HG03432 (cell line): ENCODE data around the gene ANKS1B.

Experiments
- ATAC-seq: cut with Tn5 transposase; IDR thresholded peaks from one replicate; pipeline ENCODE4 v1.9.1; 2021; ENCODE audit warnings: mild to moderate bottlenecking, moderate library complexity; ENCODE audit not compliant: unreplicated experiment

Gene ANKS1B

DNA sequence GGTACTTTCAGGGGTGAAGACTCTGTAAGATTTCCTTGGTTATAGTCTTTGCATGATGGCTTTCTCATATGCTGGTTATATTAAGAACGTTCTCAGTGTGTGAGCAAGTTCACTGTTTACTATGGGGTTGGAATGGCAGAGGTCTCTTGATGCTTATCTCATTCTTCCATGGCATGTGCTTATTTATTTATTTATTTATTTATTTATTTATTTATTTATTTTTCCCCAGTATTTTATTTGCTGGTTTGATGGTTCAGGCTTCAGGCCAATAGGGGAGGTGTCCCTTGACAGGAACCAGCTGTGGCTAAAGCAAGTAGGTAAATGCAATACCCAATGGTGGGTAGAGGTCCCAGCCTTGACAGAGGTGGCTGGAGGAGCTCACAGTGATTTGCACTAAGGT, 498.5 kb downstream of the ANKS1B start:
- ATAC-seq = no peak

DNA sequence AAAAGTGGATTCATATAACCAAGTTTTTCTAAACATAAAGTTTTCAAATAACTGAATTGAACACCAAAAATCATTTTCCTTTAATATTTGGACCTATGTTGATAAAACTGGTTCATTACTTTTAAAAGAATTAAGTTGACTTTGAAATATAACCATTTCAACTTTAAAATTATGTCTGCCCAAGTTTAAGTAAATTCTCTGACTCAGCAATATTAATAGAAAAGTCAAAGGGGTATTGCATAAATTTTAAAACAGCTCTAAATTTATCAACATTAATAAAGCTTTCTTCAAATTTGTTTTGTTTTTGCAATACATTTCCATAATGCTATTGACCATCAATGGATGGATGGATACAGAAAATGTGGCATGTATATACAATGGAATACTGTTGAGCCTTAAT, 505.6 kb downstream of the ANKS1B start:
- no peak for ATAC-seq

DNA sequence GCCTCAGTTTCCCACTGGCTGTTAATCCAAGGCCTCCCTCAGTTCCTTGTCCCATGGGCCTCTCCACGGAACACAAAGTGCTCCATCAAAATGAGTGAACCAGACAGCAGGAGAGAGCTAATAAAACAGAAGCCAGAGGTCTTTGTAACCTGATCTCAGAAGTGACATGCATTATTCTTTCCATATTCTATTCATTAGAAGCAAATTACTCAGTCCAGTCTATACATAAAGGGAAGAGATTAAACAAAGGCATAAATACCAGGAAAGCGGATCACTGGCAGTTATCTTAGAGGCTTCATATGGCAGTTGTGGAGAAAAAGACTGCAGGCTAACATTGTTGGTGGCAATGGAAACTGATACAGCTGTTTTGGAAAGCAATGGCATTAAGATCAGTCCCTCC, 507.8 kb downstream of the ANKS1B start:
- ATAC-seq = no peak

DNA sequence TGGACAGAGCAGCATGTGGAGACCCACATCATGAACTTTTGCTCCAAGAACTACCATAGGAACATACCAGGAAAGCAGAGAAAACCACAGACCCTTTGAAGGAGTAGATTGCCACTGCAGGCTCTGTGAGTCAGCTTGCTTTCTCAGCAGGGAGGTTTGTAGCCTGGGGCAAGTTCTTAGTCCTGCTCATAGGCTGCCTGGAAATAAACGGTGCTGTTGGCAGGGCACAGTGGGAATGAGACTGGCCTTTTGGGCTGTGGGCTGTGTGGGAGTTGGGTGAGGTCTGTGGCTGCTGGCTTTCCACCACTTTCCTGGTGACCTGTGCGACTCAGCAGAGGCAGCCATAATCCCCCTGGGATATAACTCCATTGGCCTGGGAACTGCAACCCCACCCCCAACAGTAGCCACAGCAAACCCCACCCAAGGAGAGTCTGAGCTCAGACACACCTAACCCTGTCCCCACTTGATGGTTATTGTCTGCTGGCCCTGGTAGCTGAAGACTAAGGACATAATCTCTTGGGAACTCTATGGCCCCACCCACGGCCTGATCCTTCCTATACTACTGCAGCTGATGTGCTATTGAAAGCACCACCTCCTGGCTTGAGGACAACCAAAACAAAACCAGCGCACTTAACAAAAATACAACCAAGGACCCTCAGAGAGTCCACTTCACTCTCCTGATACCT, 529.2 kb downstream of the ANKS1B start:
- peak; percentile 11 for ATAC-seq

DNA sequence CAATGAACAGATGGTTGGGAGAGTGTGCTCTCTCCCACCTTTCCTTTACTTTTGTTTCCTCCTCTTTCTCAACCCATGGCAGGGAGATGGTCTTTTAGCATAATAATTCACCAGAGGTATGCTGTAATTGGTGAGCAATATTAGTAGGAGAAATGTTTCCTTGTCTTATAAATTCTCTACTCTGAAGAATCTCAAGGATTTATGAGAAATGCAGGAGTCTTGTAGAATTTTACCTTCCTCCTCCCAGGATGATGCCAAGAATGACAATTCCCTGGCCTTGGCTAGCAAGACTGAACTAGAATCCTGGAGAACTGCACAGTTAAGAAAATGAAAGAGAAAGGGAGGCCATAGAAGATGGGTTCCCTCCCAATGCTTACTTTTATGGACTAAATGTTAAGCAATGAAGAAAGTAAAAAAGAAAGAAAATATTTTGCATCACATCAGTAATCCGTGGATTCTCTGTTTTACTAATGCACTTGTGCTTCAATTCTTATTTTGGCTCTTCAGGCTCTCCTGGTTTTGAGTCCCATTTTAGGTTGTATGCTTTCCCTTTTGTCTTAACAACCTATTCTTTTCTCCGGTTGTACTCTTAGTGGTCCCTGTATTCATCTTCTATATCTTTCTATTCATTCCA, 530.1 kb downstream of the ANKS1B start:
- ATAC-seq = peak; percentile 20

DNA sequence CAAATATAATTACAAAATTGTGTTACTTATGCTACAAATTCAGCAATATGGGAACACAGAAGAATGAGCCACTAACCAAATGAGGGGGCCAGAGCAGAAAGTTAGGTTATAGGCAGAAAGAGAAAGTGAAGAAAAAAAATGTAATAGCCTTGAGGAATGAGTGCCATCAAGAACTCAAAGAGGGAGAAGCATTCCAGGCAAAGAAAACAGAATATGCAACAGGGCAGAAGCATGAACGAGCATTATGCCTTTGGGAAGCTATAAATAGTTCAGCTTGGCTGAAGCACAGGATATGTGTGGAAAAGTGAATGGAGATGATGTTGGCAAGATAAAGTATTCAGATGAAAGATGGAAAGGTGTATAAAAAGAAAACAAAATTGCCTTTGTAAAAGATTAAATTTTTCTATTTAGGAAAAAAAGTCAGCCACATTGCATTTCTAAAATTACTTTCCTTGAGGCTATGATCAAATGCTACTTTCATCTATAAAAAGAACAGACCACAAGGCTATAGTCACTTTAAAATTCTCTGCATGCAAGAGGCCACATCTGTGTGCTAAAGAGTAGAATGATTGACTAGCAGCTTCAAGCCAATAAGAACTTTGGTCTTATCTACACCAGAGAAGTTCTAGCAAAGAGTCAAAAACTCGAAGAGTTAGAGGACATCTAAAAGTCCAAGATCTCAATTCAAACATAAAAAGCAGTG, 530.7 kb downstream of the ANKS1B start:
- peak; percentile 65 for ATAC-seq

DNA sequence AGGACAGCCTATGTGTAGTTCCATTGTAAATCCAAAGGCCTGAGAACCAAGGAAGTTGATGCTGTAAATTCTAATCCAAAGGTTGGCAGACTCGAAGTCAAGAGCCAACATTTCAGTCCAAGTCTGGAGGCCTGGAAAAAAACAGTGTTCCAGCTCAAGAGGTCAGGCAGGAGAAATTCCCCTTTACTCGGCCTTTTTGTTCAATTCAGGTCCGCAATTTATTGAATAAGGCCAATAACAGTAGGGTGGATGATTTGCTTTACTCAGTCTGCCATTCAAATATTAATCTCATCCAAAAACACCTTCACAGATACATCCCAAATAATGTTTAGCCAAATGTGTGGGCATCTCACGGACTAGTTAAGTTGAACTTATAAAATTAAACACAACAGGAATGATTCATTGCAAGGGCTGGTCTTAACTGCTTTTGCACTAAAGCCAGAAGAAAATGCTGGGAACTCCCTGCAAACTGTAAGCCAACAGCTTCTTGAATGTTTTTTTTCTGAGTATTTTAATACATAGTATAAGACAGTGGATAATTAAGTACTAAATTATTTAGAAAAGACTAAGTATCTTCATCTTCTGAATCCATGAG, 534.6 kb downstream of the ANKS1B start:
- no peak for ATAC-seq

DNA sequence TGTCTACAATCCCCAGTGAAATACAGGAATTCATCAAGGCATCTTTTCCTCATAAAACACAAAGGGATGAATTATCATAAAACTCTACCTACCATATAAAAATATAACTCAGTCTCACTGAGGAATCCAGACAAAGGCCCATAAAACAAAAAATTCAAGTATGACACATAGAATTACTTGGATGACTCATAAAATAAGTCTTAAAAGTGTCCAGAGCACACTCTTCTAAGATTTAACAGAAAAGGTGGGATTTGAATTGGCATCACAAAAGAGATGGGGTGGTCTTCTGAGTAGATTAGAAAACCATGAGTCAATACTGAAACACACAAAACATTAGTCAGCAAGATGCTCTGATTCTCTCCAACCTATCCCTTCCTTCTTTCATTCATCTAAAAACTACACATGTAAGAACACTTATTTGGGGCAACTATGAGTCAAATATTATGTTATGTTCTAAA, 539.8 kb downstream of the ANKS1B start:
- peak; percentile 84 for ATAC-seq

DNA sequence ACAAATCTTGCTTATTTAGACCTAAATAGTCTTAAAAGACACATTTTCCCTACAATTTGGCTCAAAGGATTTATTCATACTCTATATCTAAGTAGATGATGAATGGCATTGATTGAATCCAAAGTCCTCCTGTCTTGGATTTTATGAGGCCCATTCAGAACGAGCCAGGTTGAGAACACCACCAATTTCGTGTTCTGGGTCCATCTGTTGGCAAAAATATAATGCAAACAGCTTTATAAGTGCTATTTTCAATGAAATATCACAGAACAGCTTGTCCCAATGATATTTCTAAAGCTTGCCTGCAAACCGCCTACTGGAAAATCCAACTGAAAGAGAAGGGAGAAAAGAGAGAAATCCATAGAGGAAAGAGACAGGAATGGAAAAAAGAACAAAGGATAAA, 542.0 kb downstream of the ANKS1B start:
- ATAC-seq = no peak

DNA sequence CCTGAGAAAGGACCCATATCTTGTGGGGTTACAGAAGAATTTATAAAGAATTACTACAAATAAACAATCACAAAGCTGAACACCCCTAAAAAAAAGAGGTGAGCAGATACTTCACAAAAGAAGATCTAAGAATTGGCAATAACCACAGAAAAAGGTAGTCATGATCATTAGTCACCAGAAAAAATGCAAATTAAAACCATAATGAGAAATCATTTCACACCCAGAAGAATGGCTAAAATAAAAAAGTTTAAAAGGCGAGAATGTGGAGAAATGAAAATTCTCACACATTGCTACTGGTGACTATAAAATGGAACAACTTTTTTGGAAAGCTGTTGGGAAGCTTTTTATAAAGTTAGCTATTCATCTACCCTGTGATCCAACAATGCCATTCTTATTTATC, 545.3 kb downstream of the ANKS1B start:
- ATAC-seq = no peak

DNA sequence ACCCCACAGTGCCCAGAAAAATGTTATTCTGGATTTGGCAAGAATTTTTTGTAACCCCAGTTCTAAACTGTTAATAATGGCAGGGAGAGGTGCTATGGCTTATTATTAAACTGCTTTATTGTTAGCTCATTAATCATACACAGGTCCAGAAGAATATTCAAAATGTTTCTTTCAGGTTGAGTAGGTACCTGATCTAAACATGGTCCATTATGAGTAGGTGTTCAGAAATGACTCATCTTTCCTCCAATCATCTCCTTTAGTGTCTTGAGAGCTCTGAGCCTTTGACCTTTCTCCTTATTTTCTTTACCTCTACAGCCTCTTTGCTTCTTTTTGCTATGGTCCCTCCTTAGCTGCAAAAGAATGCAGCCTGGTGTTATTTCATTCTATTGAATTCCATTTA, 548.2 kb downstream of the ANKS1B start:
- peak; percentile 100 for ATAC-seq

DNA sequence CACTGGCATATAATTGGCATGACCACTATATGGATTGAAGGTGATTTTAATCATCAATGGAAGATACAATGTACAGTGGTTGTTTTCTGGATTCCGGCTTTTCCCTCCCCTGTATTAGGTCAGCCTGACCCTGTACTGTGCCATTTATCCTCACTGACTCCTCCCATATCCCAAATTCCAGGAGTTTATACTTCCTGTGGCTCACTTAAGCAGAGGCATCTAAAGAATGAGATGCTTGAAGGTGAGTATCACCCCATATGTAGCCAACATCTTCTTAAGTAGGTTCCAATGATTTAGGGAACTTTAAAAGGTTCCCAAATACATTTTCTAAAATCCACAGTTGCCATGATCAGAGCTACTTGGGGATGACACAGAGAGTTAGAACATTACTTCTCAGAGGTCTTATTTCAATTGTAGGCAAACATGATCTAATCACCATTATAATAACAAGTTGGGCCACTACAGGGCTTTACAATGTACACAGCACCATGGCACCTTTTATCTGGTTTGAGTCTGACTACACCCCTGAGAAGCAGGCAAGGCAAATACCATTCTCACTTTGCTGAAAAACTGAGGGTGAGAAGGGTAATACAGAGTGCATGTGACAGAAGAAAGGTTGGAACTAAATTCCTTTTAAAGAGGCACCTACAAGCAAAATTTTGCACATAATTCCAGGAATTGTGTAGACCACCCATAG, 549.5 kb downstream of the ANKS1B start:
- no peak for ATAC-seq

DNA sequence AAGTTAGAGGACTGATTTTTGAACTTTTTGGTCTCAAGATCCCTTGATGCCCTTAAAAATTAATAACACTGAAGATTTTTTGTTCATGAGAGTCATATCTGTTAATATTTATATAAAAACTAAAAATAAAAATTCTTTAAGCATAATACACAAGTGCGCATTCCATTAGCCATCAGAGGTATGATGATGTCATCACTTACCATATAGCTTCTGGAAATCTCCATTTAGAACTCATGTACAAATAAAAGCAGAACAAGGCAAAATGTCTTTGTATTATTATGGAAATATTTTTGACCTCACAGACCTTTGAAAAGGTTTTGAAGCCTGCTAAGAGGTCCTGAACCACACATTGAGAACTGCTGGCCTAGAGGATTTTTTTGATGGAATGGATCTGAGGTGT, 551.6 kb downstream of the ANKS1B start:
- ATAC-seq = no peak

DNA sequence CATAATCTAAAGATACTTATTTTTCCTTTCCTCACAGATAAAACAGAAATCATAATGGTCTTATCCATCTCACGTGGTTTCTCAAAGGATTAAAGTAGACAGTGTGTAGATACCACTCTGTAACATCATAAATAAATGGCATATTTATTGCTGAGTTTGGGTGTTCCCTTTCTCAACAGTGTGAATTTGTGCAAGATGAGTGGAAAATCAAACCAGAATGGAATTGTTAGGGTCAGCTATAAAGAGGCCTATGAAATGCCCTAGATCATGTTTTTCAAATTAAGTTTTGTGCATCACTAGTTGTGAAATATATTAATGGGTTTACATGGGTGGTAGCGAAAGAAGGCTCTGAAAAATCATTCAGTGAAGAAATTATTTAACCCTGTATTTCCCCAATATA, 553.5 kb downstream of the ANKS1B start:
- ATAC-seq = no peak

DNA sequence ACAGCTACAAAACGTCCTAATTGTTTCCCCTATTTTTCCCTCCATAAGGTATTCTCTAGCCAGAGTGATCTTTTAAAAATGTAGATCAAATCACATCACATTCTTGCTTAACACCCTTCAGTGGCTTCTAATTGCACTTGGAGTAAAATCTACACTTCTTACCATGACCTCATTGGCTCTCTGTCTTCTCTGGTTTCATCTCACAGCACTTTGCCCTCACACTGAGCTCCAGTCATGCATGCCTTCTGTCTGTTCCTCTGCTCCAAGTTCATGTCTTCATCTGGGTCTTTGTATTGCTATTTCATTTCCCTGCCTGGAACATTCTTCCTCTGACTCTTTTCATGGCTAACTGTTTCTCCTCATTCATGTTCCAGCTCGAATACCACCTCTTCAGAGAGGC, 557.6 kb downstream of the ANKS1B start:
- peak; percentile 88 for ATAC-seq

DNA sequence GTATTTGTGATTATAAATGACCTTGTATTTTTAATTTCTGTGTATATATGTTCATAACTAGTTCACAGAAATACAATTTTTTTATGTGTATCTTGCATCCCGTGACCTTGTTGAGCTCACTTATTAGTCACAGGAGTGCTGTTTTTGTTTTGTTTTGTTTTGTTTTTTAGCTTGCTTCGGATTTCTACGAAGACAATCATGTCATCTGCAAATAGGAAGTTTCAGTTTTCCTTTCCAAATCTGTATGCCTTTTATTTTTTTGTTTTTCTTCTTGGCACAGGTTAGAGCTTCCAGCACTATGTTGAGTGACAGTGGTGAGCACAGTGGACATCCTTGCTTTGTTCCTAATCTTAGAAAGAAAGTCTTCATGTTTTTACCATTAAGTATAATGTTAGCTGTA, 566.4 kb downstream of the ANKS1B start:
- ATAC-seq = no peak

DNA sequence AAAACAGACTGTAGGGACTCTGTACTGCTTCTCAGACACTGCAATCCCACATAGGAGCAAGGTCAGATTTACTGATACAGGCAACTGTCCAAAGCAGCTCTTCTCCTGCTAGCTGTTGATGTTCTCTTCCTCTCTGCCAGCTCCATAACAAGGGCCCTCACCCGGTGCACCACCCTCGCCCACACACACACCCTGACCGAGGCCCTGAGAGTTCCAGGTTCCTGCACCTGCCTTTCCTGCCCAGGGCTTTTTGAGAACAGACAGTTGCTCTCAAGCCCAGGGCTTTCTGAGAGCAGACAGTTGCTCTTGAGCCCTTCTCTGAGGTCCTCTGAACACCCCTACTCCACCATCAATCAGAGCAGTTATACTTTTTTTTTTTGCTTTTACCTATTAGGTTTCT, 571.0 kb downstream of the ANKS1B start:
- no peak for ATAC-seq

DNA sequence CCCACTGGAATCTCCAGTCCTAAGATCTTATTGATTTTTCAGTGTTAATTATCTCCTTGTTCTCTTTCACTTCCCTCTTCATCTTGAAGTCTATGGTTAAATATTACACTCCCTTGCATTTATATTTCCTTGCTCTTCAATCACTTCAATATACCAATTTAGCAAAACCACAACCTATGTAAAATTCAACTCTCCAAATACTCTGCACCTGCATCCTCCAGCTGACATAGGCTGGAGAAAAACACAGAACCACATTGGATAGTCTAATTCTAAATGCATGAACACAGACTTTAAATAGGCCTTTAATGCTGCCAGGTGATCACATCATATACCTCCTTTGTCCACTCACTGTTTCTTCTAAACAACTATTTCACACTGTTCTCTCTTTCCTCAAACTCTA, 591.0 kb downstream of the ANKS1B start:
- peak; percentile 67 for ATAC-seq

DNA sequence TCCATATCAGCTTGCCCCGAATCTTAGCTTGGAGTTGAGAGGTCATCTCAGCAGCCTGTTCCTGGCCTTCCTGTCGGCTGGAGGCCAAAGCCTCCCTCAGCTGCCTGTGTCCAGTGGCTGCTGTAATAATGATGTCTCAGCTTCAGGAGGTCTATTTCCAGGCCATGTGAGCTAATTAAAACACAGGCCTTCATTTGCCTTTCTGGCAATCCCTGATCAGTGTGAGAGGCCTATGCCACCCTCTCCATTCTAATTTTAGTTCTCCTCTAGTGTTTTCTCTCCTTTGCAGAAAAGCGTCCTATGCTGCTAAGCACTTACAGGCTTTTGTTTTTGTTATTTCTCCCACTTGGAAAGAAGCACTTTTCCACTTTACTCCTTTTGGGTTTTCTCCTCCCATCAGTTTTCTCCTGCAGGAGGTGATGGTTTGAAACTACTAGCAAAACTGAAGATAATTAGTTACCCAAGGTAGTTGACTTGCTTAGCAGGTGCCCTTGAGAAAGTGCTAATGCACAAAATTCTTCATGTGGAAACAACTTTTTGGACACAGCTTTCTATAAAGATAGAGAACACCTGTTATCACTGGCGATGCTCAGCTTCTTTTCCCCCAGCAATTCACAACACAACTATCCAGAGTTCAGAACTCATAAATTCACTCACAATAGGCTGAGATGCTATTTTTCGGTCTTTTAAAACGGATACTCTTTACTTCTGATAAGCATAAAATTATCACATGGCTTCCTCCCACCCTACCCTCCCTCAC, 592.5 kb downstream of the ANKS1B start:
- no peak for ATAC-seq

DNA sequence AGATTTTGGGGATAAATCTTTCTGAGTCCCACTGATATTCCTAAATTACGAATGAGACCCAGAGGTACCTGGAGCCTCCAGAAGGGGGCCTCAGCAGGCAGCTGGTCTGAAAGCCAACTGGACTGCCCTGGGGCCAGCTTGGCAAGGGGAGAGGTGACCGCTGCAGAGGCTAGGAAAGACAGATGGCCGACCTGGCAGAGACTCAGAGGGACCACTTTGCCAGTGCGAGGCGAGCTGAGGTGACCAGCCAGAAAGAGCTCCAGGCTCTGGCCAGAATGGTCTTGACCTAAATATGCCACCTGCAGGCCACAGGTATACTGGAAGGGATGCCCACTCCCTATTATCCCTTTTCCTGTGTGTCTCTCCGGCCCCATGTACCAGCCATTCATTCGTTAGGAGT, 594.0 kb downstream of the ANKS1B start:
- no peak for ATAC-seq
